HG03354 (cell line): ENCODE measurements around the gene TSEN2.
"Not testable (repeated sequence)": the region's sequence is repeated elsewhere in the genome, so short reads cannot be mapped to it uniquely, and the experiment has no call there.

Source experiments
- ATAC-seq: cut with Tn5 transposase; IDR thresholded peaks from one replicate; pipeline ENCODE4 v1.9.1; 2021; ENCODE audit warnings: mild to moderate bottlenecking; ENCODE audit not compliant: unreplicated experiment, poor library complexity, severe bottlenecking

The TSEN2 gene

GRCh38 chr3:12451481-12451880 is 32.8 kb upstream of the TSEN2 start:
- no peak for ATAC-seq

DNA sequence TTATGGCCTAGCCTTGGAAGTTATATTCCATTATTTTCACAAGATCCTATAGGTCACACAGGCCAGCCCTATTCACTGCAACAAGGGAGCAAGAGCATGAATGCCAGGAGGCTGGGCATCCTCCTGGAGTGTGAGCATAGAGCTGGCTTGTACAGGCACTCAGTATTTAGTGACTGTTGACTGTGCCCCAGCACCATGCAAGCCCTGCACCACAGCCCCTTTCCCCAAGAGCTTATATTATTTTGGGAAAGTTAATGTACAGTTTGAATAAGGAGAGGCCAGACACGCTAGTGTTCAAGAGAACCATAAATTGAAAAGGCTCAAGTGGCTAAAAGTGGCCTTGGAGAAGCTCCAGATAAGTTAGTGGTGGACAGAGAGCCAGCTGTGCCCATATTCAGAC is 32.3 kb upstream of the TSEN2 start:
- ATAC-seq, result no peak

DNA sequence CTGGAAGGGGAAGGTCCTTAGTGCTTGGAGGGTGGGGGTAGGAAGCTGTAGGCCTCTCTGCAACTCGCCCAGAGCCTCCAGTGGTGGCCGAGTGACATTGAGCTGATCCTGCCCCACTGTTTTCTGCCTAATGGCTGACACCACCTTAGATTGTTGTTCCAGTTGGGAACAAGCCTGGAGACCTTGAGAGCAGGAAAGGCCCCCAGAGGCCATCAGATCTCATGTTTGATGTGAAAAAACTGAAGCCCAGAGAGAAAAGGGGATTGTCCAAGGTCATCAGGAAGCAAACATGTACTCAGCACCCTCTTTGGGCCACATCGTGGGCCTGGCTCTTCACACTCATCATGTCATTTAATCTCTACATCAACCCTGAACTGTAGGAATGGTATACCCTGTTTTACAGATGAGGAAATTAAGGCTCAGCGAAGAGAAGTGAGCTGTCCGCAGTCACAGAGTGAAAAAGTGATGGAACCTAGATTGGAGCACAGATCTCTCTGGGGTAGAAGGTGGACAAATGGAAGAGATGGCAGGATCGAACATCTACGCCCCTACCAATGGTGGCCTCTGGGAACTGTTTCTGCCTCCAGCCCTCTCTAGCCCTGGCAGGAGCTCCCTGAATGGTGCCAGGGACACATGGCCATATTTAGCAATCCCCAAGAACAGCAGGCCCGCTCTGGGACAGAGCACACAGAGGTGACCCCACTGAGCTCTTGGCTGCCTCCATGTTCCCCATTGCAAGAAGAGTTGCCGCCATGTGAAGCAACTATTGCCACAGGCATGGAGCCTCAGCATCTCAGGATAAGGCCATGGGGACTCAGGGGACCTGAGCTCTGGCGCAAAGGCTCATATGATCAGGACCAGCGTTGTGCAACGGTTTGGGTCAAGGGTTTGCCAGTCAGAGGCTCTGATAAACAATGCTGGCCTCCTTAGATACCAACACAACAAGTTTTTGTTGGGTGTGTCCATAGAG is 31.6 kb upstream of the TSEN2 start:
- no peak for ATAC-seq

DNA sequence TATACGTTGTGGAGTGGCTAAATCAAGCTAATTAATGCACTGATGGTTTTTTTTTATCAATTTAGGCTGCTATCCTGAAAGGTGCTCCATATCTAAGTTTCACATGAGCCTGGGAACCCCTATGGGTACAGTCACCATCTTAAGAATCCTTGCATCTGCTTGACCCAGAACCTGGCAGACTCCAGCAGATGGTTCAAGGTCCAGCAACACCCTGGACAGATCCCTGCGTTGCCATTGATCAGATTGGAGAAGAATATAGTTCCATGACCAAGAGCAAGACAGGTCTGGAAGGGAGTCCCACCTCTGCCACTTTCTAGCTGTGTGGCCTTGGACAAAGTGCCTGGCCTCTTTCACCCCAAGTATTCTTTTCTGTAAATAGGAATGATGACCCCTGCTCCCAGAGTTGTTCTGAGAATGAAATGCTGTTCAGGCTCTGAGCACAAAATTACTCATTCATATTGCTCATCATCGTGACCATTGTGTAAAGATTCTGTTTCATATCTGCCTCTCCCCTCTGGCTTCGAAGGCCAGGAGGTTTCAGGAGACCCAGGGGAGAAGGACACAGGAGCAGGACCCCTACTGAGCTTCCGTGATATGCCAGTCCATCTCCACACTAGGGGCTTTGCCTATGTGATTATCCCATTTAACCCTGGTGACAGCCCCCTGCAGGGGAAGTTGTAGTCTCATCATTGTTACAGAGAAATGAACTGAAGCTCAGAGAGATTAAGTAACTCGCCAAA is 30.0 kb upstream of the TSEN2 start:
- ATAC-seq, result no peak

DNA sequence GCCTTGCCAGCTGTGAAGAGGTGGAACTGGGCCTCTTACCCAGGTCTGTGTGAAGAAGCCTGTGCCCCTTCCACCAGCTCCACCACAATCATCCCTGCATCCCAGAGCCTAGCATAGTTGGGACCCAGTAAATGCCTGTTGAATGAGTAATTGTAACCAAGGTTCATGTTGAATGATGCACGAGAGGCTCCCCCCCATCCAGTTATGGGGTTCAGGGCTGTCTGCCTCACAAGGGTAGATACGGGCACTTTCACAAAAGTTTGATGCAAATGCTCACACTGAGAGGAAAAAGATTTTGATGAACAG is 29.5 kb upstream of the TSEN2 start:
- no peak for ATAC-seq

DNA sequence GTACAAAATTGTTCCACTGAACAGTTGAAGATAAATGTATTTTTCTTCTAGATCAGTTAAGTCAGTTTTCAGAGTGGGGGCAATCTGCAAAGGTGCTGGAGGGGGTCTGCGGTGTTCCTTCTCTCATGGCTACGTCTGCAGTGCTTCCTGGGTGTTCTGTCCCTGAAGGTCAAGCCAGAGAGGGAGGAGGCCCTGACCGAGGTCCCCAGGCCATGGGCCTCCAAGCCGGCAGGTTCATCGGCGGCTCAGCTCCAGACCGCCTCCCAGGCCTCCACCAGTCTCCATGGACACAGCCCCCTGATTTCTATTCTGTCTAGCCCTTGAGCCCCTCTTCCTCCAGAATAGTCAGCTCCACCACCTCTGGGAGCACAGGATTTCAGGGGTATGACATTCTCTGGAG is 28.5 kb upstream of the TSEN2 start:
- ATAC-seq, result no peak

- no peak for ATAC-seq
Measured at GRCh38 chr3:12456441-12456840, 27.8 kb upstream of the TSEN2 start.

DNA sequence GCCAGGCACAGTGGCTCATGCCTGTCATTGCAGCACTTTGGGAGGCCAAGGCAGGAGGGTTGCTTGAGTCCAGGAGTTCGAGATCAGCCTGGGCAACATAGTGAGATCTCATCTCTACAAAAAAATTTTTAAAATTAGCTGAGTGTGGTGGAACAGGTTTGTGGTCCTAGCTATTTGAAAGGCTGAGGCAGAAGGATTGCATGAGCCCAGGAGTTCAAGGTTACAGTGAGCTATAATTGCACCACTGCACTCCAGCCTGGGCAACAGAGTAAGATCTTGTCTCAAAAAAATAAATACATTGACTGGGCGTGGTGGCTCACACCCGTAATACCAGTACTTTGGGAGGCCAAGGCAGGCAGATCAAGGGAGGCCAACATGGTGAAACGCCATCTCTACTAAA is 26.9 kb upstream of the TSEN2 start:
- ATAC-seq, result not testable (repeated sequence)

GRCh38 chr3:12458901-12459300 is 25.4 kb upstream of the TSEN2 start:
- no peak for ATAC-seq

- no peak for ATAC-seq
Measured at GRCh38 chr3:12460127-12460526, 24.2 kb upstream of the TSEN2 start.

DNA sequence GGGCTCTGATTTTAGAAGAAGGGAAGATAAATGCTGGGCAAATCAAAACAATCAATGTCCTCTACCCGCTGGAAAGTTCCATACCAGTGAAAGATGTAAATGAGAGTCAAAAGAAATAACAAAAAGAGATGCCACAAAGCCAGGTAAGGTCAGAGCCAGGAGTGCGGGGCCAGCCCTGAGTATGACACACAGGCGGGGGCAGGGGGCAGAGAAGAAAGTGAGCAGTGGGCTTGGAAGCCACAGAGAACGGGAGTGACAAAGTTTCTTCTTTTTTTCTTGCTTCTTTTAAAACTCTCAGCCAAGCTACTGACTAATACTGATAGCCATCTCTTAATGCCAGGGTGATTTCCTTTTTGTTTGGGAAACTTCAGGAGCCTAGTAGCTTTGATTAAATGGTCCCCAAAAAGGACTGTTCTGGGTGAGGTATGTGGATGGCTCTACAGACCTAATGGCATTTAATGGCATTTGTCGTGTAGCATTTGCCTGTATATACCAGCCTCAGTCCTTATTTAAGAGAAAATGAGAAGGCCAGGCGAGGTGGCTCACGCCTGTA is 23.1 kb upstream of the TSEN2 start:
- no peak for ATAC-seq

GRCh38 chr3:12462159-12462947 is 21.9 kb upstream of the TSEN2 start:
- ATAC-seq, result no peak

DNA sequence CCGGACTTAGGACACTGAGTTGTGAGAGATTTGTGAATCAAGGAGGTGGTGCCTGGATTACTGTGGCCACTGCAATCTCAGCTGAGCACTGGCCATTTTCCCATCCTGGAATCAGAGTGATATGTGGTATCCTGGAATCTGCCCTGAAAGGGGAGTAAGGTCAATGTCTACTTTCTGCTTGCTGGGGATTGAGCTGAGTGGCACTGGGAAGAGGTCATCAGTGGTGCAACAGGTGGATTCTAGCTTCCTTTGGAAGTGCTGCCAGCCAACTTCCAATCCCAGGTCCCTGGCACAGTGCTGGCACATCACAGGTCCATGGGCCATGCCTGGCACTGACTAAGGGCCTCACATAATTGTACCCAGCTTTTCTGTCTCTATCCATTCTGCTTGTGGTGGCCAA is 20.6 kb upstream of the TSEN2 start:
- ATAC-seq, result no peak

GRCh38 chr3:12464181-12464580 is 20.1 kb upstream of the TSEN2 start:
- no peak for ATAC-seq

DNA sequence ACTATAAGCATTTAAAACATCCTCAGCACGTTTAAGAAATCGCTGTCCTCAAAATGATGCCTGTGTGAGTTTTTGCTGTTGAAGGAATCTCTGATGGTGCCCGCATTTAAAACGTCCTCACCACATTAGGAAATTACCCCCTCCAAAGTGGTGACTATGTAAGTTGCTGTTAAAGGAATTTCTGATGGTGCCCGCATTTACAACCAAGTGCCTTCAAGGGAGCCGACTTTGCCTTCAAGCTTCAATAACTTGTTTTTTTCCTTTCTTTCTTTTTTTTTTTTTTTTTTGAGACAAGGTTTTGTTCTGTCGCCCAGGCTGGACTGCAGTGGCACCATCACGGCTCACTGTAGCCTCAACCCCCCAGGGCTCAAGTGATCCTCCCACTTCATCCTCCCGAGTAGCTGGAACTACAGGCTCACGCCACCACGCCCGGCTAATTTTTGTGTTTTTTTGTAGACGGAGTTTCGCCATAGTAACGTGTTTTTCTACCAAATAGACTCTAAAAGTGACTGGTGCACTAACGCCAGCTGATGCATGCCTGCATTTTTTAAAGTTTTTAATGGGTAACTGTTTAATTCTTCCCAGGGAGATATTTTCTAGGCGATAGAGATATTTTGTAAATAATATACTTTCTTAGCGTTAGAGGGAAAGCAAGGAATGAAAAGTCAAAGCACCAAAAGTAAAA is 19.0 kb upstream of the TSEN2 start:
- no peak for ATAC-seq

- no peak for ATAC-seq
Measured at GRCh38 chr3:12465836-12466225, 18.4 kb upstream of the TSEN2 start.

DNA sequence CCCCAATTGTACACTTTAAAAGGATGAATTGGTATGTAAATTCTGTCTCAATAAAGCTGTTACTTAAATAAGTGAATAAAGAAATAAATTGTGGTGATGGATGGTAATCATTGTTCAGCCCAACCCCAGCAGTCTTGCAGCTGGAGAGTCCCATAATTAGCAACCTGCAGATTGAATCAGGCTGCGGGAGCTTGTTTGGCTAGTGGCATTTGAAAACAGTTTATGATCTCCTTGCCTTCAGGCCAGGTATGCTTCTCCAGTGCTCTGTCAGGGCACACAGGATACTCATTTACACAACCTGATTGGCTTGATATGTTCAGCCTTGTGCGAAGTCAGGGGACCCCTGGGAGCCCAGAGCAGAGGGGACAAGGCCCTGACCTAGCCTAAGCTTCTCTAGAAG is 16.5 kb upstream of the TSEN2 start:
- no peak for ATAC-seq

GRCh38 chr3:12468276-12468675 is 16.0 kb upstream of the TSEN2 start:
- ATAC-seq, result no peak

- ATAC-seq, result no peak
Measured at GRCh38 chr3:12468757-12469156, 15.5 kb upstream of the TSEN2 start.

GRCh38 chr3:12469222-12469621 is 15.1 kb upstream of the TSEN2 start:
- ATAC-seq, result not testable (repeated sequence)
